Measurements from ENCODE around the gene CCDC83.
"Not testable (repeated sequence)": the region's sequence is repeated elsewhere in the genome, so short reads cannot be mapped to it uniquely, and the experiment has no call there.

CCDC83 gene

GRCh38 chr11:85945296-85945695 lies 90.1 kb downstream of the CCDC83 start:
- H3K4me1 ChIP-seq (ENCODE audit: insufficient read depth, low read length) = no peaks in the 10 kb centered on the region
- WGBS = 97% methylated on average over 2 of the region's 2 CpGs
- H3K9ac ChIP-seq (ENCODE audit: low read depth, low read length) = no peak overlapping the region
- H3K27me3 ChIP-seq (ENCODE audit: insufficient read depth, low read length) = no peaks in the 10 kb centered on the region
- no peaks in the 10 kb centered on the region for H3K36me3 ChIP-seq (ENCODE audit: insufficient read depth, low read length)
- H3K9me3 ChIP-seq (ENCODE audit: insufficient read depth, low read depth, low read length) = 0 out of 2 replicates have a peak, but pooled peaks cover 5% of the 10 kb centered on the region
- H3K27ac ChIP-seq (ENCODE audit: low read depth, low read length) = no peak overlapping the region
- no peak overlapping the region for H3K4me3 ChIP-seq (ENCODE audit: low read length)

- no peaks in the 10 kb centered on the region for H3K27me3 ChIP-seq (ENCODE audit: insufficient read depth, low read length)
- no peaks in the 10 kb centered on the region for H3K36me3 ChIP-seq (ENCODE audit: insufficient read depth, low read length)
- H3K4me1 ChIP-seq (ENCODE audit: insufficient read depth, low read length) = no peaks in the 10 kb centered on the region
- H3K4me3 ChIP-seq (ENCODE audit: low read length) = no peak overlapping the region
- no peak overlapping the region for H3K27ac ChIP-seq (ENCODE audit: low read depth, low read length)
- 0 out of 2 replicates have a peak, but pooled peaks cover 5% of the 10 kb centered on the region for H3K9me3 ChIP-seq (ENCODE audit: insufficient read depth, low read depth, low read length)
- no peak overlapping the region for H3K9ac ChIP-seq (ENCODE audit: low read depth, low read length)
Observed at GRCh38 chr11:85945788-85946187, 90.6 kb downstream of the CCDC83 start.

GRCh38 chr11:85946221-85946620 lies 91.0 kb downstream of the CCDC83 start:
- Histone ChIP-seq H3K9me3 (ENCODE audit: insufficient read depth, low read depth, low read length) (0 out of 2 replicates have a peak, but pooled peaks cover 5% of the 10 kb centered on the region), H3K36me3 (ENCODE audit: insufficient read depth, low read length) (no peaks in the 10 kb centered on the region), H3K27ac (ENCODE audit: low read depth, low read length) (no peak overlapping the region), H3K27me3 (ENCODE audit: insufficient read depth, low read length) (no peaks in the 10 kb centered on the region), H3K4me1 (ENCODE audit: insufficient read depth, low read length) (no peaks in the 10 kb centered on the region), H3K9ac (ENCODE audit: low read depth, low read length) (no peak overlapping the region), H3K4me3 (ENCODE audit: low read length) (no peak overlapping the region)

- no peaks in the 10 kb centered on the region for H3K27me3 ChIP-seq (ENCODE audit: insufficient read depth, low read length)
- WGBS = 74% methylated on average over 3 of the region's 5 CpGs
- H3K27ac ChIP-seq (ENCODE audit: low read depth, low read length) = no peak overlapping the region
- H3K4me1 ChIP-seq (ENCODE audit: insufficient read depth, low read length) = no peaks in the 10 kb centered on the region
- H3K9ac ChIP-seq (ENCODE audit: low read depth, low read length) = no peak overlapping the region
- no peaks in the 10 kb centered on the region for H3K36me3 ChIP-seq (ENCODE audit: insufficient read depth, low read length)
- no peak overlapping the region for H3K4me3 ChIP-seq (ENCODE audit: low read length)
- 0 out of 2 replicates have a peak, but pooled peaks cover 5% of the 10 kb centered on the region for H3K9me3 ChIP-seq (ENCODE audit: insufficient read depth, low read depth, low read length)
Observed at GRCh38 chr11:85947431-85948272, 92.5 kb downstream of the CCDC83 start.

GRCh38 chr11:85948884-85949283 lies 93.7 kb downstream of the CCDC83 start:
- no peak overlapping the region for H3K27ac ChIP-seq (ENCODE audit: low read depth, low read length)
- no peaks in the 10 kb centered on the region for H3K36me3 ChIP-seq (ENCODE audit: insufficient read depth, low read length)
- no peaks in the 10 kb centered on the region for H3K27me3 ChIP-seq (ENCODE audit: insufficient read depth, low read length)
- no peaks in the 10 kb centered on the region for H3K4me1 ChIP-seq (ENCODE audit: insufficient read depth, low read length)
- H3K9ac ChIP-seq (ENCODE audit: low read depth, low read length) = no peak overlapping the region
- no peak overlapping the region for H3K4me3 ChIP-seq (ENCODE audit: low read length)
- WGBS = 91% methylated on average over 2 of the region's 2 CpGs
- 0 out of 2 replicates have a peak, but pooled peaks cover 5% of the 10 kb centered on the region for H3K9me3 ChIP-seq (ENCODE audit: insufficient read depth, low read depth, low read length)

- Histone ChIP-seq H3K27me3 (ENCODE audit: insufficient read depth, low read length) (no peaks in the 10 kb centered on the region), H3K4me3 (ENCODE audit: low read length) (no peak overlapping the region), H3K9me3 (ENCODE audit: insufficient read depth, low read depth, low read length) (0 out of 2 replicates have a peak, but pooled peaks cover 5% of the 10 kb centered on the region), H3K27ac (ENCODE audit: low read depth, low read length) (no peak overlapping the region), H3K4me1 (ENCODE audit: insufficient read depth, low read length) (no peaks in the 10 kb centered on the region), H3K36me3 (ENCODE audit: insufficient read depth, low read length) (no peaks in the 10 kb centered on the region), H3K9ac (ENCODE audit: low read depth, low read length) (no peak overlapping the region)
- 92% methylated on average over 1 of the region's 1 CpG for WGBS
Observed at GRCh38 chr11:85949798-85950197, 94.6 kb downstream of the CCDC83 start.

- no peak overlapping the region for H3K27ac ChIP-seq (ENCODE audit: low read depth, low read length)
- peaks cover 4% of the 10 kb centered on the region; the same call in 1 of the 2 replicates for H3K4me1 ChIP-seq (ENCODE audit: insufficient read depth, low read length)
- 0 out of 2 replicates have a peak, but pooled peaks cover 4% of the 10 kb centered on the region for H3K36me3 ChIP-seq (ENCODE audit: insufficient read depth, low read length)
- H3K9ac ChIP-seq (ENCODE audit: low read depth, low read length) = no peak overlapping the region
- no peak overlapping the region for H3K4me3 ChIP-seq (ENCODE audit: low read length)
- 96% methylated on average over 8 of the region's 8 CpGs for WGBS
- H3K9me3 ChIP-seq (ENCODE audit: insufficient read depth, low read depth, low read length) = 0 out of 2 replicates have a peak, but pooled peaks cover 5% of the 10 kb centered on the region
- H3K27me3 ChIP-seq (ENCODE audit: insufficient read depth, low read length) = no peaks in the 10 kb centered on the region
Observed at GRCh38 chr11:85950317-85951048, 95.3 kb downstream of the CCDC83 start.

GRCh38 chr11:85951049-85951405 lies 95.8 kb downstream of the CCDC83 start:
- Histone ChIP-seq H3K4me3 (ENCODE audit: low read length) (no peak overlapping the region), H3K27ac (ENCODE audit: low read depth, low read length) (no peak overlapping the region), H3K9ac (ENCODE audit: low read depth, low read length) (no peak overlapping the region), H3K9me3 (ENCODE audit: insufficient read depth, low read depth, low read length) (0 out of 2 replicates have a peak, but pooled peaks cover under 1% of the 10 kb centered on the region), H3K4me1 (ENCODE audit: insufficient read depth, low read length) (peaks cover 10% of the 10 kb centered on the region; the same call in 1 of the 2 replicates), H3K27me3 (ENCODE audit: insufficient read depth, low read length) (no peaks in the 10 kb centered on the region), H3K36me3 (ENCODE audit: insufficient read depth, low read length) (peaks cover 9% of the 10 kb centered on the region; the same call in 1 of the 2 replicates)
- WGBS = 87% methylated on average over 4 of the region's 4 CpGs

- peaks cover 14% of the 10 kb centered on the region for H3K36me3 ChIP-seq (ENCODE audit: insufficient read depth, low read length)
- H3K27ac ChIP-seq (ENCODE audit: low read depth, low read length) = no peak overlapping the region
- no peak overlapping the region for H3K4me3 ChIP-seq (ENCODE audit: low read length)
- H3K4me1 ChIP-seq (ENCODE audit: insufficient read depth, low read length) = peaks cover 14% of the 10 kb centered on the region; the same call in 1 of the 2 replicates
- 94% methylated on average over 2 of the region's 3 CpGs for WGBS
- H3K9me3 ChIP-seq (ENCODE audit: insufficient read depth, low read depth, low read length) = no peaks in the 10 kb centered on the region
- no peaks in the 10 kb centered on the region for H3K27me3 ChIP-seq (ENCODE audit: insufficient read depth, low read length)
- H3K9ac ChIP-seq (ENCODE audit: low read depth, low read length) = no peak overlapping the region
Observed at GRCh38 chr11:85951428-85952107, 96.4 kb downstream of the CCDC83 start.

- not testable (repeated sequence) for H3K9ac ChIP-seq (ENCODE audit: low read depth, low read length); H3K4me3 ChIP-seq (ENCODE audit: low read length); H3K9me3 ChIP-seq (ENCODE audit: insufficient read depth, low read depth, low read length); H3K27me3 ChIP-seq (ENCODE audit: insufficient read depth, low read length); H3K27ac ChIP-seq (ENCODE audit: low read depth, low read length)
- peaks cover 14% of the 10 kb centered on the region; the same call in 1 of the 2 replicates for H3K4me1 ChIP-seq (ENCODE audit: insufficient read depth, low read length)
- 92% methylated on average over 3 of the region's 7 CpGs for WGBS
- peaks cover 20% of the 10 kb centered on the region for H3K36me3 ChIP-seq (ENCODE audit: insufficient read depth, low read length)
Observed at GRCh38 chr11:85952108-85952485, 96.9 kb downstream of the CCDC83 start.
